ENCODE results near the gene WBP1.

GRCh38 chr2:74472945-74473258 is 14.7 kb downstream of the WBP1 start:
- no peak for TF ChIP-seq EZH2 (IDR thresholded peaks at IDR 0.05; ENCODE audit: borderline replicate concordance, low read length)
- no peak for TF ChIP-seq CTCF (conservative IDR thresholded peaks at IDR 0.05 in 1 of 2, IDR thresholded peaks at IDR 0.05 in 1 of 2; ENCODE audit: extremely low read depth in 1 of 2, insufficient read depth in 1 of 2, low read depth in 1 of 2, low read length in 2 of 2)
